ENCODE data around the gene CFB. TPM values are rescaled to one million over a fixed set of nuclear protein-coding genes. Genes with fewer than 3 reads are reported as not detected.

The CFB gene
- total RNA-seq, 1 experiment from 2014 or later: 1.4 TPM

DNA sequence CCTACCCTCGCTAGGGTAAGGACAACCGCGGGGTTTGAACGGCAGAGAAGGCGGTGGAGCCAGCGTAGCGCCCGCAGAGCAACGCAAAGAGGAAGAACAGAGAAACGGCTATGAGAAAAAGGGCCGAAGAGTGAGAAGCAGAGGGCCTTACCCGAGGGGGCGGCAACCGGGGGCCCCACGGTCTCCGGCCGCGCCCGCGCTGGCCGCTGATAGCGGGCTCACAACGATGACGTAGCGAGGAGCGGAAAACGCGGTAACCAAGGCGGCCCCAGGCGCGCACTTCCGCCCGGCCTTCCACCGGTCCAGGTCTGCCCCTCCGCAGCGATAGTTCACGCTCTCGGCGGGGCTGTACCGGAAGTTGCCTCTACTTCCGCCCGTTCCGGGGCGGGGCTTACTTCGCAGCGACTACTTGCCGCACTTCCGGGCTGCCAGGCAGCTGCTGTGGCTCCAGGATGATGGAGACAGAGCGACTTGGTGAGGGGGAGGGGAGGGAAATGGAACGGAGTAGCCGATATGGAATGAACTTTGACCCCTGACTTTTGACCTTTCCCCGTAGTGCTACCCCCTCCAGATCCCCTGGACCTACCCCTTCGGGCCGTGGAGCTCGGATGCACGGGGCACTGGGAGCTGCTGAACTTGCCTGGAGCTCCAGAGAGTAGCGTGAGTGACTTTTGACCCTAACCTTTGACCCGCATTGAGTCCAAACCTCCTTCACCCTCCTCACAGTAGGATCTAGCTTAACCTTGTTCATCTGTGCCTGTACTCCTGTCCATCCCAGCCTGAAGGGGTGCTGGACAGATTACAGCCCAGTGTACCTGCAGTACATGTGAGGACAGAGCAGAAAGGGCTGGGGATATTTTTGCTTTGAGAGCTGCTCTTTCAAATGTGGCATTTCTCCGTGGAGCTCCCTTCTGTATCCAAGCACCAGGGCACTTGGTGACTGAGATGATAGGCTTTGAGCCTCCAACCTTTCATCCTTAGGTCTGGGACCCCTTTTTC is 13.1 kb downstream of the CFB start, which contains the start of the genes NELFE and SKIC2 (continued):
- TF ChIP-seq, protein P1, sequence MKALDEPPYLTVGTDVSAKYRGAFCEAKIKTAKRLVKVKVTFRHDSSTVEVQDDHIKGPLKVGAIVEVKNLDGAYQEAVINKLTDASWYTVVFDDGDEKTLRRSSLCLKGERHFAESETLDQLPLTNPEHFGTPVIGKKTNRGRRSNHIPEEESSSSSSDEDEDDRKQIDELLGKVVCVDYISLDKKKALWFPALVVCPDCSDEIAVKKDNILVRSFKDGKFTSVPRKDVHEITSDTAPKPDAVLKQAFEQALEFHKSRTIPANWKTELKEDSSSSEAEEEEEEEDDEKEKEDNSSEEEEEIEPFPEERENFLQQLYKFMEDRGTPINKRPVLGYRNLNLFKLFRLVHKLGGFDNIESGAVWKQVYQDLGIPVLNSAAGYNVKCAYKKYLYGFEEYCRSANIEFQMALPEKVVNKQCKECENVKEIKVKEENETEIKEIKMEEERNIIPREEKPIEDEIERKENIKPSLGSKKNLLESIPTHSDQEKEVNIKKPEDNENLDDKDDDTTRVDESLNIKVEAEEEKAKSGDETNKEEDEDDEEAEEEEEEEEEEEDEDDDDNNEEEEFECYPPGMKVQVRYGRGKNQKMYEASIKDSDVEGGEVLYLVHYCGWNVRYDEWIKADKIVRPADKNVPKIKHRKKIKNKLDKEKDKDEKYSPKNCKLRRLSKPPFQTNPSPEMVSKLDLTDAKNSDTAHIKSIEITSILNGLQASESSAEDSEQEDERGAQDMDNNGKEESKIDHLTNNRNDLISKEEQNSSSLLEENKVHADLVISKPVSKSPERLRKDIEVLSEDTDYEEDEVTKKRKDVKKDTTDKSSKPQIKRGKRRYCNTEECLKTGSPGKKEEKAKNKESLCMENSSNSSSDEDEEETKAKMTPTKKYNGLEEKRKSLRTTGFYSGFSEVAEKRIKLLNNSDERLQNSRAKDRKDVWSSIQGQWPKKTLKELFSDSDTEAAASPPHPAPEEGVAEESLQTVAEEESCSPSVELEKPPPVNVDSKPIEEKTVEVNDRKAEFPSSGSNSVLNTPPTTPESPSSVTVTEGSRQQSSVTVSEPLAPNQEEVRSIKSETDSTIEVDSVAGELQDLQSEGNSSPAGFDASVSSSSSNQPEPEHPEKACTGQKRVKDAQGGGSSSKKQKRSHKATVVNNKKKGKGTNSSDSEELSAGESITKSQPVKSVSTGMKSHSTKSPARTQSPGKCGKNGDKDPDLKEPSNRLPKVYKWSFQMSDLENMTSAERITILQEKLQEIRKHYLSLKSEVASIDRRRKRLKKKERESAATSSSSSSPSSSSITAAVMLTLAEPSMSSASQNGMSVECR (CRISPR knock-in tag; IDR thresholded peaks at IDR 0.05; ENCODE audit: borderline replicate concordance): no peak
- TF ChIP-seq ATF1 (CRISPR knock-in tag; IDR thresholded peaks at IDR 0.05) (peak; percentile 71; the same call in 1 of the 2 replicates), GABPB1 (CRISPR knock-in tag; IDR thresholded peaks at IDR 0.05) (peak; percentile 91), MAX (CRISPR knock-in tag; IDR thresholded peaks at IDR 0.05) (peak; percentile 48; the same call in 1 of the 2 replicates), MYBL2 (CRISPR knock-in tag; IDR thresholded peaks at IDR 0.05) (peak; percentile 79; the same call in 1 of the 2 replicates)

DNA sequence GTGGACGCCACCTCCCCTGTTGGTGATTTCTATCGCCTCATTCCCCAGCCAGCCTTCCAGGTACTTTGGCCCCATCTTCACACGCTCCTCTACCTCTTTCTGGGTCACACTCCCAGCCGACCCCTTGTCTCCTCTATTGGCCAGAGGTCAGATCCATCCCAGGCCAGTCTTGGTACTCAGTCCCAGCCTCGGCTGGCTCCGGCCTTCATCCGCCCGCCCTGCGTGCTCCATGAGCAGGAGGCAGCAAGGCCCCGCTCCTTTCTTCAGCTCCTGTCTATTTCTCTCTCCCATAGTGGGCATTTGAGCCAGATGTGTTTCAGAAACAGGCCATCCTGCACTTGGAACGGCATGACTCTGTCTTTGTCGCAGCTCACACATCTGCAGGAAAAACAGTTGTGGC is 15.7 kb downstream of the CFB start:
- CTCF ChIA-PET: no interaction called here
- Mint-ChIP-seq H3K36me3 (peaks cover 55% of the 10 kb centered on the region), H3K27me3 (ENCODE audit: low read depth) (no peaks in the 10 kb centered on the region), H3K9me3 (no peaks in the 10 kb centered on the region), H3K4me3 (no peak overlapping the region; the same call in 1 of the 2 replicates), H3K27ac (no peak overlapping the region), H3K4me1 (peaks cover 14% of the 10 kb centered on the region)
- TF ChIP-seq TP53 (CRISPR knock-in tag; IDR thresholded peaks at IDR 0.05): no peak
- TF ChIP-seq ZBTB43 (CRISPR knock-in tag; IDR thresholded peaks at IDR 0.05): no peak
- no peak for TF ChIP-seq RORB (CRISPR knock-in tag; IDR thresholded peaks at IDR 0.05)
- TF ChIP-seq CREB1 (CRISPR knock-in tag; IDR thresholded peaks at IDR 0.05): no peak
- no peak for TF ChIP-seq SMAD4 (CRISPR knock-in tag; IDR thresholded peaks at IDR 0.05)
- no peak for TF ChIP-seq ETV6 (CRISPR knock-in tag; IDR thresholded peaks at IDR 0.05)
- no peak for TF ChIP-seq NR2C2 (CRISPR knock-in tag; IDR thresholded peaks at IDR 0.05)
- TF ChIP-seq ZNF121 (CRISPR knock-in tag; IDR thresholded peaks at IDR 0.05): no peak
- no peak for TF ChIP-seq SMAD3 (CRISPR knock-in tag; IDR thresholded peaks at IDR 0.05; ENCODE audit: borderline replicate concordance)
- TF ChIP-seq, protein P2, sequence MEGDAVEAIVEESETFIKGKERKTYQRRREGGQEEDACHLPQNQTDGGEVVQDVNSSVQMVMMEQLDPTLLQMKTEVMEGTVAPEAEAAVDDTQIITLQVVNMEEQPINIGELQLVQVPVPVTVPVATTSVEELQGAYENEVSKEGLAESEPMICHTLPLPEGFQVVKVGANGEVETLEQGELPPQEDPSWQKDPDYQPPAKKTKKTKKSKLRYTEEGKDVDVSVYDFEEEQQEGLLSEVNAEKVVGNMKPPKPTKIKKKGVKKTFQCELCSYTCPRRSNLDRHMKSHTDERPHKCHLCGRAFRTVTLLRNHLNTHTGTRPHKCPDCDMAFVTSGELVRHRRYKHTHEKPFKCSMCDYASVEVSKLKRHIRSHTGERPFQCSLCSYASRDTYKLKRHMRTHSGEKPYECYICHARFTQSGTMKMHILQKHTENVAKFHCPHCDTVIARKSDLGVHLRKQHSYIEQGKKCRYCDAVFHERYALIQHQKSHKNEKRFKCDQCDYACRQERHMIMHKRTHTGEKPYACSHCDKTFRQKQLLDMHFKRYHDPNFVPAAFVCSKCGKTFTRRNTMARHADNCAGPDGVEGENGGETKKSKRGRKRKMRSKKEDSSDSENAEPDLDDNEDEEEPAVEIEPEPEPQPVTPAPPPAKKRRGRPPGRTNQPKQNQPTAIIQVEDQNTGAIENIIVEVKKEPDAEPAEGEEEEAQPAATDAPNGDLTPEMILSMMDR (IDR thresholded peaks at IDR 0.05): no peak
- TF ChIP-seq ZNF317 (CRISPR knock-in tag; IDR thresholded peaks at IDR 0.05; ENCODE audit: borderline replicate concordance, low read depth): no peak
- no peak for TF ChIP-seq ZNF138 (CRISPR knock-in tag; conservative IDR thresholded peaks at IDR 0.05)
- TF ChIP-seq ZNF532 (CRISPR knock-in tag; IDR thresholded peaks at IDR 0.05; ENCODE audit: borderline replicate concordance): no peak
- POLR2A ChIA-PET: no interaction called here
- no peak for DNase-seq (ENCODE audit: low spot score)
- no peak for ATAC-seq
